HCT116 (cell line): ENCODE measurements around the gene ACAP2. TPM values are rescaled to one million over a fixed set of nuclear protein-coding genes. Genes with fewer than 3 reads are reported as not detected.

Experiments used
- ATAC-seq: fragments of 200-7000 bp; cut with Tn5 transposase; 2 replicates; pipeline ENCODE4 v1.9.1; 2020; ENCODE audit warnings: mild to moderate bottlenecking, moderate library complexity
- BruUV-seq: library from RNA; stranded (reverse); fragments of 400-500 nt; replicated peaks from 2 replicates; lab custom pipeline; 2021; lab: Mats Ljungman, UMichigan
- CTCF ChIA-PET: fragments of 300-600 bp; sonication (Branson Sonifier 250); formaldehyde crosslinking; loops from one replicate; lab custom pipeline; 2021; ENCODE audit warnings: antibody characterized with exemption; lab: Charles Lee
- POLR2A ChIA-PET: fragments of 300-600, 350-600 bp; sonication (Branson Sonifier 250); formaldehyde crosslinking; loops from one replicate; lab custom pipeline; 2021; ENCODE audit warnings: antibody characterized with exemption; lab: Charles Lee
- RAD21 ChIA-PET, 2 experiments: fragments of 300-600 bp; sonication (Branson Sonifier 250); formaldehyde crosslinking; loops; one replicate each; lab custom pipeline; 2023; ENCODE audit warnings: low total read pairs in 2 of 2; ENCODE audit not compliant: uncharacterized antibody in 2 of 2, unreplicated experiment in 2 of 2, low non-redundant PET in 1 of 2; lab: Charles Lee
- DNase-seq: peaks from one replicate; pipeline ENCODE4 v3.0.0-alpha.2; 2010; ENCODE audit warnings: low read depth, low spot score
- H2AFZ ChIP-seq: fragments of 200-600 bp; shearing (Covaris generic), sonication (generic); 2 replicates; pipeline ENCODE4 v1.6.1; 2017; ENCODE audit warnings: low read depth, mixed run types, mixed read lengths, antibody characterized with exemption, low read length; ENCODE audit not compliant: poor library complexity, severe bottlenecking
- H3K27ac ChIP-seq: 2 replicates; pipeline ENCODE4 v1.5.1; 2012; ENCODE audit warnings: low read depth, low read length
- H3K27me3 ChIP-seq: fragments of 200-600 bp; sonication (generic); 2 replicates; pipeline ENCODE4 v1.6.1; 2016; ENCODE audit warnings: mixed run types, low read length, mixed read lengths; ENCODE audit not compliant: insufficient read depth
- H3K36me3 ChIP-seq, 2 experiments: fragments of 200-500 bp in 1 of 2; fragments of 200-600 bp in 1 of 2; sonication (Bioruptor generic) in 1 of 2; sonication (generic) in 1 of 2; 2 replicates each; pipeline versions ENCODE4 v1.5.1 to v1.6.1; 2014 to 2016; ENCODE audit warnings: low read length in 2 of 2, inconsistent platforms in 1 of 2, mixed read lengths in 1 of 2, mixed run types in 1 of 2; ENCODE audit not compliant: insufficient read depth in 2 of 2, control insufficient read depth in 1 of 2
- H3K4me1 ChIP-seq, 2 experiments: fragments of 200-600 bp in 1 of 2; sonication (generic) in 1 of 2; 2 replicates each; pipeline versions ENCODE4 v1.5.1 to v1.6.1; 2012 to 2017; ENCODE audit warnings: low read length in 2 of 2, inconsistent platforms in 1 of 2, mild to moderate bottlenecking in 1 of 2, mixed read lengths in 1 of 2, mixed run types in 1 of 2, moderate library complexity in 1 of 2; ENCODE audit not compliant: insufficient read depth in 2 of 2, control insufficient read depth in 1 of 2
- H3K4me2 ChIP-seq: fragments of 200-600 bp; sonication (generic); 2 replicates; pipeline ENCODE4 v1.6.1; 2017; ENCODE audit warnings: mixed run types, low read length, mixed read lengths
- H3K4me3 ChIP-seq, 2 experiments: fragments of 200-600 bp in 1 of 2; sonication (generic) in 1 of 2; replicated peaks in 1 of 2; 2 replicates each; pipeline ENCODE4 v1.5.1; 2011 to 2016; ENCODE audit warnings: low read length in 2 of 2, control low read depth in 1 of 2, low read depth in 1 of 2, mild to moderate bottlenecking in 1 of 2, mixed read lengths in 1 of 2, mixed run types in 1 of 2
- H3K79me2 ChIP-seq: fragments of 200-600 bp; sonication (generic); 2 replicates; pipeline ENCODE4 v1.6.1; 2017; ENCODE audit warnings: mild to moderate bottlenecking, mixed run types, low read length, moderate library complexity, mixed read lengths; ENCODE audit not compliant: insufficient read depth
- H3K9ac ChIP-seq: fragments of 200-600 bp; sonication (generic); 2 replicates; pipeline ENCODE4 v1.6.1; 2016; ENCODE audit warnings: low read length, mixed read lengths
- H3K9me2 ChIP-seq: fragments of 200-600 bp; sonication (generic), shearing (Covaris generic); 2 replicates; pipeline ENCODE4 v1.6.1; 2017; ENCODE audit warnings: mixed run types, mild to moderate bottlenecking, moderate library complexity; ENCODE audit not compliant: insufficient read depth
- H3K9me3 ChIP-seq, 2 experiments: fragments of 200-500 bp in 1 of 2; fragments of 200-600 bp in 1 of 2; sonication (Bioruptor generic) in 1 of 2; sonication (generic) in 1 of 2; 2 replicates each; pipeline ENCODE4 v1.6.1; 2014 to 2017; ENCODE audit warnings: low read length in 2 of 2, mixed read lengths in 2 of 2, inconsistent platforms in 1 of 2, low read depth in 1 of 2, mild to moderate bottlenecking in 1 of 2, mixed run types in 1 of 2, moderate library complexity in 1 of 2; ENCODE audit not compliant: control insufficient read depth in 1 of 2, insufficient read depth in 1 of 2
- H4K20me1 ChIP-seq: fragments of 200-600 bp; sonication (generic), shearing (Covaris generic); 2 replicates; pipeline ENCODE4 v1.6.1; 2017; ENCODE audit warnings: mixed run types, mild to moderate bottlenecking, moderate library complexity; ENCODE audit not compliant: insufficient read depth
- ATF3 ChIP-seq: IDR thresholded peaks from 2 replicates; pipeline ENCODE4 v1.6.1; 2012
- CBX3 ChIP-seq: IDR thresholded peaks from 2 replicates; pipeline ENCODE4 v1.6.1; 2012; ENCODE audit warnings: low read depth
- CEBPB ChIP-seq: IDR thresholded peaks from 2 replicates; pipeline ENCODE4 v1.6.1; 2012; ENCODE audit warnings: low read depth
- CTCF ChIP-seq, 3 experiments: fragments of 200-600 bp in 1 of 3; sonication (generic) in 1 of 3; IDR thresholded peaks in 2 of 3; conservative IDR thresholded peaks in 1 of 3; 2 replicates each; pipeline ENCODE4 v1.5.1; 2012 to 2017; ENCODE audit warnings: low read depth in 2 of 3, low read length in 2 of 3, antibody characterized with exemption in 1 of 3, borderline replicate concordance in 1 of 3, control low read depth in 1 of 3, mild to moderate bottlenecking in 1 of 3, mixed read lengths in 1 of 3, mixed run types in 1 of 3, moderate library complexity in 1 of 3; ENCODE audit not compliant: insufficient read depth in 1 of 3
- EGR1 ChIP-seq: IDR thresholded peaks from 2 replicates; pipeline ENCODE4 v1.6.1; 2012; ENCODE audit warnings: low read depth
- ELF1 ChIP-seq: IDR thresholded peaks from 2 replicates; pipeline ENCODE4 v1.6.1; 2012; ENCODE audit warnings: low read depth, borderline replicate concordance
- EZH2 ChIP-seq: fragments of 200-600 bp; sonication (generic); IDR thresholded peaks from 2 replicates; pipeline ENCODE4 v1.6.1; 2017; ENCODE audit warnings: antibody characterized with exemption, mixed run types
- EZH2phosphoT487 ChIP-seq: fragments of 200-600 bp; IDR thresholded peaks from 2 replicates; pipeline ENCODE4 v1.6.1; 2018; ENCODE audit warnings: antibody characterized with exemption, borderline replicate concordance
- FOSL1 ChIP-seq: IDR thresholded peaks from 2 replicates; pipeline ENCODE4 v1.6.1; 2012; ENCODE audit warnings: low read depth
- JUND ChIP-seq: IDR thresholded peaks from 2 replicates; pipeline ENCODE4 v1.6.1; 2012
- MAX ChIP-seq: IDR thresholded peaks from 2 replicates; pipeline ENCODE4 v1.6.1; 2012
- RAD21 ChIP-seq: IDR thresholded peaks from 2 replicates; pipeline ENCODE4 v1.6.1; 2012; ENCODE audit warnings: low read depth, mild to moderate bottlenecking
- SIN3A ChIP-seq: IDR thresholded peaks from 2 replicates; pipeline ENCODE4 v1.6.1; 2012; ENCODE audit warnings: low read depth
- SP1 ChIP-seq: IDR thresholded peaks from 2 replicates; pipeline ENCODE4 v1.6.1; 2012; ENCODE audit warnings: low read depth
- SRF ChIP-seq: IDR thresholded peaks from 2 replicates; pipeline ENCODE4 v1.6.1; 2012; ENCODE audit warnings: low read depth
- TCF7L2 ChIP-seq: IDR thresholded peaks from 2 replicates; pipeline ENCODE4 v1.7.0; 2011; ENCODE audit warnings: borderline replicate concordance, inconsistent platforms; ENCODE audit not compliant: insufficient read depth, insufficient read length; ENCODE audit errors: extremely low read depth
- YY1 ChIP-seq: IDR thresholded peaks from 2 replicates; pipeline ENCODE4 v1.6.1; 2011; ENCODE audit warnings: low read length, low read depth, moderate library complexity, mild to moderate bottlenecking; ENCODE audit not compliant: insufficient replicate concordance; ENCODE audit errors: extremely low read depth
- ZFX ChIP-seq: fragments of 450-650 bp; IDR thresholded peaks from 2 replicates; pipeline ENCODE4 v1.6.1; 2017
- ZNF274 ChIP-seq: fragments of 200-500 bp; sonication (Bioruptor generic); IDR thresholded peaks from 2 replicates; pipeline ENCODE4 v1.6.1; 2014; ENCODE audit warnings: mild to moderate bottlenecking, low read depth, low read length, inconsistent platforms
- intact Hi-C: fragments of 100-400 bp; cut with micrococcal nuclease; formaldehyde crosslinking; loops from 2 replicates; pipeline ENCODE4 v1.10.0; 2022
- total RNA-seq: library from RNA; stranded (reverse); gene quantifications from one replicate; pipeline ENCODE4 v1.2.1, GENCODE V29; 2021; ENCODE audit not compliant: unreplicated experiment

The ACAP2 gene
- total RNA-seq, 1 experiment from 2014 or later = 43.0 TPM

- Histone ChIP-seq H3K4me2 (no peak overlapping the region), H3K79me2 (peaks cover 37% of the 10 kb centered on the region), H3K4me3 (no peak overlapping the region), H3K9ac (no peak overlapping the region), H3K27me3 (no peaks in the 10 kb centered on the region), H3K36me3 (0 out of 4 replicates have a peak, but pooled peaks cover 0 to 5% of the 10 kb centered on the region in 2 experiments), H3K9me2 (no peaks in the 10 kb centered on the region), H3K27ac (no peak overlapping the region), H3K4me1 (peaks cover 8 to 20% of the 10 kb centered on the region in 2 experiments), H2AFZ (no peak overlapping the region), H4K20me1 (no peaks in the 10 kb centered on the region), H3K9me3 (no peaks in the 10 kb centered on the region)
- RAD21 ChIA-PET = interaction anchor here in 1 of 2 experiments (0.6 kb wide), 1 partner anchor 21 kb away, joined by 3 read pairs; no protein-coding TSS in a partner anchor
- DNase-seq (no peak), ATAC-seq (no peak)
- TF ChIP-seq CTCF (IDR thresholded peaks at IDR 0.05 in 2 of 3, conservative IDR thresholded peaks at IDR 0.05 in 1 of 3; ENCODE audit: borderline replicate concordance in 1 of 3, insufficient read depth in 1 of 3, low read depth in 2 of 3, low read length in 2 of 3) = 0 out of 6 replicates have a peak, but pooled peaks of 1 of the 3 experiments have one; percentile 12
- no peak for TF ChIP-seq EZH2phosphoT487
- POLR2A ChIA-PET = no interaction called here
- BruUV-seq = no TSS peak
- intact Hi-C loops = loop anchor here (10.0 kb wide), 1 partner anchor 931 kb away; no protein-coding TSS in a partner anchor
- CTCF ChIA-PET = no interaction called here
These were observed 177.3 kb downstream of the ACAP2 start for GRCh38 chr3:195265363-195265976.

- BruUV-seq = no TSS peak
- Histone ChIP-seq H3K27me3 (no peaks in the 10 kb centered on the region), H4K20me1 (no peaks in the 10 kb centered on the region), H3K36me3 (0 out of 4 replicates have a peak, but pooled peaks cover 0 to 5% of the 10 kb centered on the region in 2 experiments), H3K79me2 (peaks cover 26% of the 10 kb centered on the region), H3K4me1 (peaks cover 4 to 17% of the 10 kb centered on the region in 2 experiments), H2AFZ (no peak overlapping the region), H3K27ac (no peak overlapping the region), H3K4me2 (no peak overlapping the region), H3K4me3 (no peak overlapping the region), H3K9me3 (no peaks in the 10 kb centered on the region), H3K9me2 (no peaks in the 10 kb centered on the region), H3K9ac (no peak overlapping the region)
- intact Hi-C loops = loop anchor here (10.0 kb wide), 1 partner anchor 929 kb away; no protein-coding TSS in a partner anchor
- DNase-seq = no peak
- ATAC-seq = no peak
- POLR2A ChIA-PET = no interaction called here
- CTCF ChIA-PET = no interaction called here
- TF ChIP-seq JUND (no peak), EGR1 (no peak), CEBPB (no peak), RAD21 (no peak), ATF3 (no peak), FOSL1 (no peak), EZH2 (no peak), MAX (no peak), ZFX (no peak), TCF7L2 (no peak), EZH2phosphoT487 (no peak), ELF1 (no peak), ZNF274 (no peak), SP1 (no peak), SRF (no peak), YY1 (no peak), CBX3 (no peak), SIN3A (no peak)
- RAD21 ChIA-PET = no interaction called here
These were observed 178.8 kb downstream of the ACAP2 start for GRCh38 chr3:195263925-195264600.
